Mucosa of rectum (tissue), 2 donors: ENCODE results near the gene SMG6.

Source experiments
- H3K27ac ChIP-seq, 2 donors: one replicate each; pipeline ENCODE4 v1.7.0; 2013; ENCODE audit warnings: inconsistent platforms in 2 of 2, low read depth in 2 of 2, low read length in 2 of 2
- H3K27me3 ChIP-seq, 2 donors: one replicate each; pipeline ENCODE4 v1.7.0; 2013; ENCODE audit warnings: low read length in 2 of 2; ENCODE audit not compliant: control insufficient read depth in 2 of 2, insufficient read depth in 2 of 2
- H3K36me3 ChIP-seq, 2 donors: one replicate each; pipeline ENCODE4 v1.7.0; 2013; ENCODE audit warnings: low read length in 2 of 2; ENCODE audit not compliant: control insufficient read depth in 2 of 2, insufficient read depth in 2 of 2
- H3K4me1 ChIP-seq, 2 donors: one replicate each; pipeline ENCODE4 v1.7.0; 2013; ENCODE audit warnings: low read length in 2 of 2, mild to moderate bottlenecking in 1 of 2; ENCODE audit not compliant: control insufficient read depth in 2 of 2, insufficient read depth in 2 of 2
- H3K4me3 ChIP-seq, 2 donors: one replicate each; pipeline ENCODE4 v1.7.0; 2013; ENCODE audit warnings: low read length in 2 of 2
- H3K9ac ChIP-seq, 2 donors: one replicate each; pipeline ENCODE4 v1.7.0; 2013; ENCODE audit warnings: low read length in 2 of 2, low read depth in 1 of 2, mild to moderate bottlenecking in 1 of 2
- H3K9me3 ChIP-seq, 2 donors: one replicate each; pipeline ENCODE4 v1.7.0; 2013; ENCODE audit warnings: low read length in 2 of 2; ENCODE audit not compliant: control insufficient read depth in 2 of 2
- donor health status: healthy.
- donor health status: Normal muscosa, but diverticular disease.

The SMG6 gene

DNA sequence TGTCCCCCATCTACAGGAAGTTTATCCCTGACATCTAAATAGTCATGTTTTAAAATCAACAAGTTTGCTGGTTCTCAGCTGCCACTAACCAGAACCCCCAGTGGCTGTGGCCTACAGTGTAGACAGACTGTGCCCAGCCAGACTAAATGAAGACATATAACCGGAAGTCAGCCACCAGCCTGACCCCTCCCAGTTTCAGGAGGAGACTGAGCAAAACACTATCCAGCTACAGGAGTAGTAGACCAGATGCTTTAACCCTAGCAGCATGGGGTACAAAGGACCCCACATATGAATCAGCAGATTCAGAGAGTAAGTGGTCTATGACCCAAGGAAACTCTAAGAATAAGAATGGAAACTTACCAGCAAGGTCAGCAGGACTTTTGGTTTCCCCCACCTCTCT, 165.3 kb downstream of the SMG6 start:
- H3K36me3 ChIP-seq, result peaks cover 0 to 6% of the 10 kb centered on the region in 2 donors
- H3K27ac ChIP-seq, result peak overlapping the region; percentile 43 to 75

DNA sequence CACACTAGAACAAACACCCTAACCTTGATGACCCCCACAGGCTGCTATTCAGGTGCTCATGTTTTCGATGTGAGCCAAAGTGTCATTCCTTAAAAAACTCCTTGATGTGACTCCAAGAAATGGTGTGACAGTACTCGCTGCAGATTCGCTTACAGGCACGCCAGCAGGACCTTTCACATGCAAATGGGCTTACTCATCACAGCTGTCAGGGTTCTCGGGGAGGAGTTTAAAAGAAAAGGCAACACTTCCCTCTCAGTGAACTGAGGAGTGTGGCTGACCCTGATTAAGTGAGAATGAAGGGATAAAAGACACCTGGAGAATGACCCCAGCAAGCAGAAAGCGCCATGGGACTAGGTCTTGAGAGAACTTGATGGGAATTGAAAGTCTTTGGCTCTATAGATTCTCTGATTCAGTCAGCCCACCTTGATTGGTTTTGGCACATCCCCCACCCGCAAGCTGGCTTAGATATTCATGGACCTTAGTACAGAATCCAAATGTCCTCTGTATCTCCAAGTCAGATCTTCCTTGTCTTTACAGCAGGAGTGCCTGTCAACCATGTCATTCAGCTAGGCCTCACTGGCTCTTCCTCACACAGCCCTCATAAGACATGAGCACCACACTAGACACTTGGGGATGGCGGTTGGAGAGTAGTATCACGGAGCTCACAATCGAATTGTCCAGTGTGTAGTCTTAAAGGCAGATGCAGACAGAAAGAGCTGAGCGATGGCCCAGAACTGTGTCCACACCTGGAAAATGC, 166.1 kb downstream of the SMG6 start:
- Histone ChIP-seq H3K27ac (peak overlapping the region; percentile 43 to 75), H3K27me3 (no peaks in the 10 kb centered on the region), H3K4me3 (no peak overlapping the region), H3K9me3 (no peaks in the 10 kb centered on the region), H3K4me1 (peaks cover 0 to 21% of the 10 kb centered on the region in 2 donors), H3K36me3 (peaks cover 0 to 6% of the 10 kb centered on the region in 2 donors), H3K9ac (no peak overlapping the region)

More for the DNA sequence above, 165.3 kb downstream of the SMG6 start:
- H3K27me3 ChIP-seq, result no peaks in the 10 kb centered on the region
- H3K4me3 ChIP-seq, result no peak overlapping the region
- no peak overlapping the region for H3K9ac ChIP-seq
- no peaks in the 10 kb centered on the region for H3K9me3 ChIP-seq
- H3K4me1 ChIP-seq, result peaks cover 0 to 21% of the 10 kb centered on the region in 2 donors

DNA sequence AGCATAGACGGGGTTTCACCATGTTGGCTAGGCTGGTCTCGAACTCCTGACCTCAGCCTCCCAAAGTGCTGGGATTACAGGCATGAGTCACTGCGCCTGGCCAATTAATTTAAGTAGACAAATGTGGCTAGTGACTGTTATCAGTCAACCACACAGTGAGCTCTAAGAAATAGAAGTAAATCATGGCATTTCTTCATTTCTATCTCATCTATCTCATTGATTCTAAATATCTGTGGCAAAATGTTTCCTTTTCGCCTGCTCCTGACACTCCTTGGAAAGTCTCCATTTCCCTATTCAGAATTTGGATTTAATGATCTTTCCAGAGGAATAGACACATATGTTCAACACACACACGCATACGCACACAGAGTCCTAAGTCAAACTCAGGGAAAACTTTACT, 167.3 kb downstream of the SMG6 start:
- no peak overlapping the region for H3K4me3 ChIP-seq
- no peaks in the 10 kb centered on the region for H3K9me3 ChIP-seq
- no peak overlapping the region for H3K27ac ChIP-seq
- peaks cover 0 to 21% of the 10 kb centered on the region in 2 donors for H3K4me1 ChIP-seq
- no peaks in the 10 kb centered on the region for H3K27me3 ChIP-seq
- no peak overlapping the region for H3K9ac ChIP-seq
- H3K36me3 ChIP-seq, result peaks cover 0 to 6% of the 10 kb centered on the region in 2 donors

DNA sequence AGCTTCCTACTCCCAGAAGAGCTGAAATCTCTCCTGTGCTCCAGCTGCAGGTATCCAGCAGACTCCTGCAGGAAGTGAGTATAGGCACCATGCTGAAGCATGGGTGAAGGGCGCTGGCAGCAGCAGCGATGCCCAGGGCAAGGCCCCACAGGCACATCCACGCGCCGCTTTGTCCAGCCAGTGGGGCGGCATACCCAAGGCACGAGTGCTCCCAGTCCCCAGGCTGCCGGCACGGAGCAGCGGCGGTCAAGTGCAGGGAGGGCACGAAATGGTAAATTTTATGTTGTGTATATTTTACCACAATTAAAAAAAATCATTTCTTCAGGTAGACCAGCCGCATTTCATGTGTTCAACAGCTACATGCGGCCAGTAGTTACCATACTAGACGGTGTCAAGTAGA, 175.6 kb downstream of the SMG6 start:
- Histone ChIP-seq H3K27me3 (no peaks in the 10 kb centered on the region), H3K9me3 (no peaks in the 10 kb centered on the region), H3K9ac (no peak overlapping the region), H3K4me1 (peaks cover 18 to 20% of the 10 kb centered on the region in 2 donors), H3K27ac (no peak overlapping the region), H3K4me3 (no peak overlapping the region), H3K36me3 (peaks cover 0 to 2% of the 10 kb centered on the region in 2 donors)

DNA sequence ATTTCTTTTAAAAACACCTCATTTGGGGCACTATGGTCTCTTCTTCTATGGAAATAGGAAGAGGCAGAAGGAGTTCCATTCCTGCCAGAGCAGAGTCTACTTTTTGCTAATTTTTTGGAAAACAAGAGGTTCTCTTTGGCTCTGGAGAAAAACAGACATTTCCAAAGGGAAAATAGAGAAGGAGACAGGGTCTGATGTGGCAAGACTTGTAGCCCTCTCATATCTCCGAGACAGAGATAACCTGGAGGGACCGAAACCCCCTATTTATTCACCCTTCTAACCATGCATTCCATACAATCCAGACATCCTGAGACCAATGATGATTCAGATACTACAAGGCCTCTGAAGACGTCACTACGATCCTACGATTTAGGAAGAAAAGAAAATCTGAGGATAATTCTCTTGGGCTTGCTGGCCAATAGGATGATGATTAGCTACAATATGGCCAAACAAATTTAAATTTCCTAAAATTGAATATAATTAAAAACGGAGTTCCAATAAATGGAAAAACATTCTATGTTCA, 178.5 kb downstream of the SMG6 start:
- peaks cover 26 to 29% of the 10 kb centered on the region in 2 donors for H3K4me1 ChIP-seq
- H3K9me3 ChIP-seq, result no peaks in the 10 kb centered on the region
- H3K36me3 ChIP-seq, result peaks cover 0 to 2% of the 10 kb centered on the region in 2 donors
- no peaks in the 10 kb centered on the region for H3K27me3 ChIP-seq
- H3K4me3 ChIP-seq, result no peak overlapping the region
- H3K9ac ChIP-seq, result no peak overlapping the region
- peak overlapping the region in 1 of 2 donors; percentile 86 for H3K27ac ChIP-seq

DNA sequence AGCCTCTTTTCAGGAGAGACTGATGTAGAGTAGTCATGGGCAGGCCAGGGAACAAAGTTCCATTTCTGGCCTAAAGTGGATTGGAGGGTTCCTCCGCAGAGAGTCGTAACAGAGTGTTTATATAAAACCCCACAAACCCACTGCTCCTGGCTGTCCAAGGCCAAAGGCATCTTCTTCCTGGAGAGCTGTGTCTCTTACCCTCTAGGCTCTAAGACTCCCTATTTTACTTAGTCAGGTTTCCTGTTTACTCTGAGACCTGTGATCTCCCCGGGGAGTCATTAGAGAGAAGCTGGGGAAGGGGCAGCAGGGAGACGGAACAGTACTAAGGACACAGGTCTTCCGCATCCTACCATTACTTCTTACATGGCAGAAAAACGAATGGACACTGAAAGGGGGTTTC, 179.2 kb downstream of the SMG6 start:
- Histone ChIP-seq H3K27ac (peak overlapping the region; percentile 79 to 86), H3K9ac (peak overlapping the region in 1 of 2 donors; percentile 14), H3K36me3 (peaks cover 0 to 2% of the 10 kb centered on the region in 2 donors), H3K9me3 (no peaks in the 10 kb centered on the region), H3K4me1 (peaks cover 26 to 29% of the 10 kb centered on the region in 2 donors), H3K27me3 (no peaks in the 10 kb centered on the region), H3K4me3 (peak overlapping the region in 1 of 2 donors; percentile 50)

DNA sequence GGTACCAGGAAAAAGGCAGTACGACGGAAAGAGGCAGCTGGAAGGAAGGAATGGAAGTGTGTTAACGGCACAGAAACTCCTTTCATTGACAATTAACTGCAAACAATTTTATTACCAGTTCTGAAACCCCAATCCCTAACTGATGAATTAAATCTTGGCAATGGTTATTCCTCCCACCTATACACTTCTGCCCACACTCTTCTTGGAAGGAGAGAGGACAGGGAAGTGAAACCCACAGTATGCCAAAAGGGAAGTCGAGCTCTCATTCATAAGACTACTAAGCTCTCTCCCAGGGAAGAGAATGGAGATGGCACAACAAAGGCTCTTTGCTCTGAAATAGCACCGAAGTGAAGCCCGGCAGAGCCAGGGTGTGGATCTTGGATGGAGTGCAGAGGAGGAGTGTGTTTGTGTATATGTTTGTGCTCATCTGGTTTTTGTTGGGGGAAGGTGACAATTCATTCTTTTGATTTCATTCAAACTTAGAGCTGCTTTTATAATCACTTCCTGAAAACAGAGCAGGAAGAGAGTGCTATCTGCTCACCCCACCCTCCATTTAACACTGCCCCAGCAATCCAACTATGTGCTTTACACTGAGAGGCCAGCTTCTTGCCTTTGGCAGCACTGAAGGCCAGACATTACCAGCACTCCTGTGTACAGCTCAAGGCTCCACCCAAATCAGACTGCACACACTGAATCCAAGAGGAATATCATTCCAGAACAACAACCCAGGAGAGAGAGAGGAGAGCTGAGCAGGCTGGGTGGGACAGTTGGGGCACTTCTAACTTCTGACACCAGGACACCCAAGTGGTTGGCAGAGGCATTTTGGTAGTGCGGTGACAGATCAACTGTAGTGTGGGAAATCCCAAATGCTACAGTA, 180.0 kb downstream of the SMG6 start:
- Histone ChIP-seq H3K27ac (peak overlapping the region; percentile 79 to 86), H3K9me3 (no peaks in the 10 kb centered on the region), H3K36me3 (peaks cover 0 to 2% of the 10 kb centered on the region in 2 donors), H3K4me3 (peak overlapping the region; percentile 5 to 50), H3K4me1 (peaks cover 26 to 29% of the 10 kb centered on the region in 2 donors), H3K27me3 (no peaks in the 10 kb centered on the region), H3K9ac (peak overlapping the region; percentile 14 to 56)

DNA sequence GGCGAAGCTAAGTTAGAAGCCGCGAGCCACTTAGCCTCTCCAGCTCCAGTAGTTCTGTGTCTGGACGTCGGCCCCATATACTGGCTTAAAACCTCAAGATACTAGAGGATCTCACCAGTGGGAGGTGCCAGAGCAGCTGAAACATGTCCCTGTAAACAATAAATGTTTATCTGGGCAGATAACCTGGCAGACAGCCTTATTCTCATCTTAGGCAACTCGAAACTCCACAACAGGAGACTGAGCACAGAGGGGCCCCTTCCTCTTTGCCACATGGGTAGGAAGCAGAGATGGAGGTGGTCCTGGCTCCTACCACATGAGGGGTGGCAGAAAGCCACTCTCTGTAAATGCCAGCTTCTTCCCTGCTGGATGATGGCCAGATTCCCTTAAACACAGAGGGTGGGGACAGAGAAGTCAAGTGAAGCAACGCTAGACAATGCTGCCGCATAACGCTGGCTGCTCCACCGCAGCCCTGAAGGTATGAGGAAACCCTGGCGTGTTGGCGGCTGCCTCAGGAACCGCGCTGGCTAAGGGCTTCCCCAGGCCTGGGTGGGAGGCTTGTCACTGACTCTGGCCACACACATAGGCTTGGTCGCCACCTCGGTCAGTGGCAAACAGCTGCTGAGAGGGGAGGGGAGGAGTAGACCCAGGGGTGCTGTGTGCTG, 180.8 kb downstream of the SMG6 start:
- Histone ChIP-seq H3K27me3 (no peaks in the 10 kb centered on the region), H3K36me3 (peaks cover 0 to 1% of the 10 kb centered on the region in 2 donors), H3K27ac (peak overlapping the region; percentile 79 to 86), H3K9me3 (no peaks in the 10 kb centered on the region), H3K4me3 (peak overlapping the region; percentile 5 to 50), H3K4me1 (peaks cover 26 to 29% of the 10 kb centered on the region in 2 donors), H3K9ac (peak overlapping the region; percentile 2 to 60)

DNA sequence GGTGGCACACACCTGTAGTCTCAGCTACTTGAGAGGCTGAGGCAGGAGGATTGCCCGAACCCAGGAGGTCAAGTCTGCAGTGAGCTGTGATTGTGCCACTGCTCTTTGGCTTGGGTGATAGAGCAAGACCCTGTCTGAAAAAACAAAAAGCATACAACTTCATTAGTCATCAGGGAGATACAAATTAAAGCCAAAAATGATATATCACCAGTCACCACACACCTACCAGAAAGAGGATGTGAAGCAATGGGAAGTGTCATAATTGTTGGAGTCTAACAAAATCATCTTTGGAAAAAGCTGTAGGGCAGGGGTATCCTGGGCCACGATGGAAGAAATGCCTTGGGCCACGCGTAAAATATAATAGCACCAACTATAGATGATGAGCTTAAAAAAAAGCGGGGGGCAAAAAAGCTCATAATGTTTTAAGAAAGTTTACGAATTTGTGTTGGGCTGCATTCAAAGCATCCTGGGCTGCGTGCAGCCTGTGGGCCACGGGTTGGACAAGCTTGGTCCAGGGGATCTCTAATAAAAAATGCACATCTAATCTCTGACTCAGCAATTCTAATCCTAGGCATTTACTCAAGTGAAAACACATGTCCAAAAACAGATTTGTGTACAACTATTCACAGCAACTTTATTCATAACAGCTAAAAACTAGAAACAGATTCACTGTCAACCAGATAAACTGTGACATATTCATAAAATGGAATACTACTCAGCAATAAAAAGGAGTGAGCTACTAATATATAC, 182.8 kb downstream of the SMG6 start:
- H3K9ac ChIP-seq, result no peak overlapping the region
- no peaks in the 10 kb centered on the region for H3K27me3 ChIP-seq

More for the DNA sequence above, 182.8 kb downstream of the SMG6 start:
- Histone ChIP-seq H3K36me3 (no peaks in the 10 kb centered on the region), H3K9me3 (no peaks in the 10 kb centered on the region), H3K27ac (no peak overlapping the region), H3K4me1 (peaks cover 26 to 29% of the 10 kb centered on the region in 2 donors), H3K4me3 (no peak overlapping the region)
